AG04450 (cell line): ENCODE results near the gene MUC2. TPM values are rescaled to one million over a fixed set of nuclear protein-coding genes. Genes with fewer than 3 reads are reported as not detected.

Experiments used
- CTCF ChIA-PET: fragments of 300-600, 350-600 bp; formaldehyde crosslinking; extraction: SDS; loops from one replicate; lab custom pipeline; 2022; ENCODE audit warnings: antibody characterized with exemption, inconsistent platforms; lab: Charles Lee
- POLR2A ChIA-PET: fragments of 350-600 bp; formaldehyde crosslinking; extraction: SDS; loops from one replicate; lab custom pipeline; 2021; ENCODE audit warnings: antibody characterized with exemption, inconsistent platforms; lab: Yijun Ruan, JAX
- DNase-seq: peaks from one replicate; pipeline ENCODE4 v3.0.0-alpha.2; 2011; ENCODE audit warnings: low read depth, low spot score
- H3K27ac ChIP-seq: one replicate; pipeline ENCODE4 v1.5.1; 2012; ENCODE audit warnings: low read depth, low read length, control low read depth
- H3K27me3 ChIP-seq: one replicate; pipeline ENCODE4 v1.6.0; 2012; ENCODE audit warnings: low read length; ENCODE audit not compliant: control insufficient read depth, insufficient read depth
- H3K4me3 ChIP-seq: 2 replicates; pipeline ENCODE4 v1.5.1; 2011; ENCODE audit warnings: mild to moderate bottlenecking, low read depth, low read length, control low read depth
- H3K9me3 ChIP-seq: 2 replicates; pipeline ENCODE4 v1.5.1; 2012; ENCODE audit warnings: low read length; ENCODE audit not compliant: control insufficient read depth, insufficient read depth
- polyA plus RNA-seq: library from polyadenylated mRNA; depleted of rRNA; stranded (reverse); fragments of >200 nt; gene quantifications from 2 replicates; pipeline ENCODE4 v1.2.3, GENCODE V29; 2011
- TF ChIP-seq, protein P1 (sequence below): IDR thresholded peaks from 2 replicates; pipeline ENCODE4 v1.5.1; 2011; ENCODE audit warnings: low read depth, low read length, control low read depth, inconsistent platforms

Gene MUC2
- polyA plus RNA-seq, 1 experiment, result not detected

DNA sequence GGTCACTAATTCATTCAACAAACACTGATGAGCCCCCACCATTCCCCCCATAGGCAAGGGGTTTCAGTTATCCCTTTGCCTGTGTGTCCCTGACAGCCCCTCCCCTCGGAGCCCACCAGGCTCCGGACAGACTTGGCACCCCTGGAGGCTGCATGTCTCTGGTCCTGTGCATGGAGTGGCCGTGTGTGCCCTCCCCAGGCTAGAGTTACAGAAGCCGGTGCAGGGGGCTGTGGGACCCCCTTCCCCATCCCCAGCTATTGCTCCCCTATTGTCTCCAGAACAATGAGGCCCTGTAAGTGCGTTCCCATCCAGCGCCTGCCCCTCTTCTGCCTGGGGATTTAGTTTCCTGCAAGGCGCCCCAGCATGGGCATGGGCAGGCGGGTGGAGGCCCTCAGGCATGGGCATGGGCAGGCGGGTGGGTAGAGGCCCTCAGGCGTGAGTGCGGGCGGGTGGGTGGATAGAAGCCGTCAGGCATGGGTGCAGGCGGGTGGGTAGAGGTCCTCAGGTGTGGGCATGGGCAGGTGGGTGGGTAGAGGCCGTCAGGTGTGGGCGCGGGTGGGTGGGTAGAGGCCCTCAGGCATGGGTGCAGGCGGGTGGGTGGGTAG is 1.5 kb downstream of the MUC2 start:
- no peak overlapping the region for H3K4me3 ChIP-seq
- peaks cover 26% of the 10 kb centered on the region for H3K9me3 ChIP-seq
- TF ChIP-seq, protein P1, sequence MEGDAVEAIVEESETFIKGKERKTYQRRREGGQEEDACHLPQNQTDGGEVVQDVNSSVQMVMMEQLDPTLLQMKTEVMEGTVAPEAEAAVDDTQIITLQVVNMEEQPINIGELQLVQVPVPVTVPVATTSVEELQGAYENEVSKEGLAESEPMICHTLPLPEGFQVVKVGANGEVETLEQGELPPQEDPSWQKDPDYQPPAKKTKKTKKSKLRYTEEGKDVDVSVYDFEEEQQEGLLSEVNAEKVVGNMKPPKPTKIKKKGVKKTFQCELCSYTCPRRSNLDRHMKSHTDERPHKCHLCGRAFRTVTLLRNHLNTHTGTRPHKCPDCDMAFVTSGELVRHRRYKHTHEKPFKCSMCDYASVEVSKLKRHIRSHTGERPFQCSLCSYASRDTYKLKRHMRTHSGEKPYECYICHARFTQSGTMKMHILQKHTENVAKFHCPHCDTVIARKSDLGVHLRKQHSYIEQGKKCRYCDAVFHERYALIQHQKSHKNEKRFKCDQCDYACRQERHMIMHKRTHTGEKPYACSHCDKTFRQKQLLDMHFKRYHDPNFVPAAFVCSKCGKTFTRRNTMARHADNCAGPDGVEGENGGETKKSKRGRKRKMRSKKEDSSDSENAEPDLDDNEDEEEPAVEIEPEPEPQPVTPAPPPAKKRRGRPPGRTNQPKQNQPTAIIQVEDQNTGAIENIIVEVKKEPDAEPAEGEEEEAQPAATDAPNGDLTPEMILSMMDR, result no peak
- CTCF ChIA-PET, result no interaction called here
- H3K27ac ChIP-seq, result no peak overlapping the region
- DNase-seq, result no peak
- peaks cover 3% of the 10 kb centered on the region for H3K27me3 ChIP-seq
- POLR2A ChIA-PET, result no interaction called here

GRCh38 chr11:1077033-1077416 is 2.4 kb downstream of the MUC2 start:
- DNase-seq, result no peak
- TF ChIP-seq, protein P1, result no peak
- CTCF ChIA-PET, result no interaction called here

GRCh38 chr11:1077417-1078119 is 2.9 kb downstream of the MUC2 start:
- no peak for DNase-seq
- ChIA-PET CTCF (no interaction called here), POLR2A (no interaction called here)
- Histone ChIP-seq H3K27me3 (peaks cover 3% of the 10 kb centered on the region), H3K9me3 (peaks cover 38% of the 10 kb centered on the region), H3K4me3 (no peak overlapping the region), H3K27ac (no peak overlapping the region)
- TF ChIP-seq, protein P1, result no peak

More at GRCh38 chr11:1077033-1077416, 2.4 kb downstream of the MUC2 start:
- peaks cover 33% of the 10 kb centered on the region for H3K9me3 ChIP-seq
- no peak overlapping the region for H3K4me3 ChIP-seq
- H3K27ac ChIP-seq, result no peak overlapping the region
- H3K27me3 ChIP-seq, result peaks cover 3% of the 10 kb centered on the region
- POLR2A ChIA-PET, result no interaction called here

GRCh38 chr11:1078191-1078601 is 3.5 kb downstream of the MUC2 start:
- ChIA-PET POLR2A (no interaction called here), CTCF (no interaction called here)
- Histone ChIP-seq H3K9me3 (peaks cover 44% of the 10 kb centered on the region), H3K4me3 (no peak overlapping the region), H3K27ac (no peak overlapping the region), H3K27me3 (peaks cover 3% of the 10 kb centered on the region)
- no peak for DNase-seq
- TF ChIP-seq, protein P1, result no peak

DNA sequence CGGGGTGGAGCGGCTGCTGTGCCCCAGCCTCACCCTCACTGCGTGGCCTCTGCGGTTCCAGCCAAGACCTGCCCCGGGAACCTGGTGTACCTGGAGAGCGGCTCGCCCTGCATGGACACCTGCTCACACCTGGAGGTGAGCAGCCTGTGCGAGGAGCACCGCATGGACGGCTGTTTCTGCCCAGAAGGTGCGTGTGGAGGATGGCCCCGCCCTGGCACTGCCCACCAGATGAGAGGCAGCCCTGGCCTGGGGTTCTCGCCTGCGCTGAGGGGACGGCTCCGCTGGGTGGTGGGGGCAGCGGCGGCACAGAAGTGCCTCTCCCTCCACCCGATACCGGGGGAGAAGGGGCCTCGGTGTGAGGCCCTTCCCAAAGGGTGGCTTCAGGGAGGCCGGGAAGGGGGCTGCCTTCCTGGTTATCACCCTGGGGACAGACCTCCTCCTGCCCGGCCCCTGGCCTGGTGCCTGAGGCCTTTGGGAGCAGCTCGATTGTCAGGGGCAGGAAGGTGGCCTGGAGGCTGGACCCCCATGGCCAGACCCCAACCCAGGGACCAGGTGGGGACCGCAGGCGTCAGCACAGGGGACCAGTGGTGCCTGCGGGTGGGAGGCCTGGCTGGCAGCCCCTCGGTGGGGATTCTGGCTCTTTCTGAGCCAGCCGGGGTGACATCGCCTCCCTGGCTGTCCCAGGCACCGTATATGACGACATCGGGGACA is 7.1 kb downstream of the MUC2 start:
- Histone ChIP-seq H3K27me3 (no peaks in the 10 kb centered on the region), H3K27ac (no peak overlapping the region), H3K4me3 (no peak overlapping the region), H3K9me3 (peaks cover 71% of the 10 kb centered on the region)
- ChIA-PET CTCF (no interaction called here), POLR2A (no interaction called here)
- no peak for DNase-seq
- TF ChIP-seq, protein P1, result no peak
